Activated CD4-positive, alpha-beta T cell treated with anti-CD3 and anti-CD28 coated beads for 36 hours (primary cell): ENCODE data around the gene NTF4. TPM values are rescaled to one million over a fixed set of nuclear protein-coding genes. Genes with fewer than 3 reads are reported as not detected.
"Not testable (repeated sequence)": the region's sequence is repeated elsewhere in the genome, so short reads cannot be mapped to it uniquely, and the experiment has no call there.

Source experiments
- ATAC-seq: fragments of 200-7000 bp; cut with Tn5 transposase; one replicate; pipeline ENCODE4 v1.10.0; 2021; ENCODE audit warnings: mild to moderate bottlenecking, moderate library complexity
- CTCF ChIA-PET: fragments of 350-600 bp; sonication (Branson Sonifier 250); formaldehyde crosslinking; loops from one replicate; lab custom pipeline; 2021; ENCODE audit warnings: antibody characterized with exemption; lab: Charles Lee
- POLR2A ChIA-PET: fragments of 350-600 bp; sonication (Branson Sonifier 250); formaldehyde crosslinking; loops from one replicate; lab custom pipeline; 2021; ENCODE audit warnings: antibody characterized with exemption, inconsistent platforms; lab: Charles Lee
- DNase-seq: peaks from one replicate; pipeline ENCODE4 v3.0.0-alpha.2; 2020
- H3K27ac Mint-ChIP-seq: one replicate; pipeline ENCODE4 v1.8.0; 2021; ENCODE audit warnings: mixed read lengths
- H3K27me3 Mint-ChIP-seq: one replicate; pipeline ENCODE4 v1.8.0; 2021; ENCODE audit warnings: mixed read lengths
- H3K36me3 Mint-ChIP-seq: one replicate; pipeline ENCODE4 v1.8.0; 2021; ENCODE audit warnings: low read depth, mixed read lengths
- H3K4me1 Mint-ChIP-seq: one replicate; pipeline ENCODE4 v1.8.0; 2021; ENCODE audit warnings: mixed read lengths
- H3K4me3 Mint-ChIP-seq: one replicate; pipeline ENCODE4 v1.8.0; 2021; ENCODE audit warnings: mild to moderate bottlenecking, moderate library complexity, mixed read lengths
- H3K9me3 Mint-ChIP-seq: one replicate; pipeline ENCODE4 v1.8.0; 2021; ENCODE audit warnings: low read depth, mixed read lengths
- intact Hi-C, 2 experiments: fragments of 100-400 bp; cut with DNase I in 1 of 2; cut with micrococcal nuclease in 1 of 2; formaldehyde crosslinking; loops; one replicate each; pipeline versions ENCODE4 v1.14.2 to v1.15.1; 2022 to 2024; cut with DNase I, micrococcal nuclease
- total RNA-seq, 2 experiments: library from RNA; stranded (reverse); gene quantifications; one replicate each; pipeline ENCODE4 v1.2.3, GENCODE V29; 2021

The NTF4 gene
- total RNA-seq, 2 experiments from 2014 or later = not detected

GRCh38 chr19:49085868-49086232 lies 21.2 kb upstream of the NTF4 start:
- intact Hi-C loops = loop anchor here (1.0 to 5.0 kb wide), 14 partner anchors 28 to 1814 kb away; partner anchors contain the start of genes C19orf73 (in 2 of the 2), PPFIA3 (in 2 of the 2), ATF5 (in 1 of the 2) and FLT3LG (in 1 of the 2)
- ChIA-PET CTCF (interaction anchor here (0.6 to 4.0 kb wide), 3 partner anchors 13 to 60 kb away, joined by 3 to 26 read pairs (median 3); partner anchors contain the start of gene LIN7B), POLR2A (interaction anchor here (1.9 kb wide), 1 partner anchor 42 kb away, joined by 4 read pairs; no protein-coding TSS in a partner anchor)
- Mint-ChIP-seq H3K4me3 (peak overlapping the region; percentile 98), H3K27ac (peak overlapping the region; percentile 96), H3K27me3 (no peaks in the 10 kb centered on the region), H3K9me3 (no peaks in the 10 kb centered on the region), H3K4me1 (peaks cover 34% of the 10 kb centered on the region), H3K36me3 (peaks cover 40% of the 10 kb centered on the region)
- ATAC-seq (no peak), DNase-seq (no peak)

DNA sequence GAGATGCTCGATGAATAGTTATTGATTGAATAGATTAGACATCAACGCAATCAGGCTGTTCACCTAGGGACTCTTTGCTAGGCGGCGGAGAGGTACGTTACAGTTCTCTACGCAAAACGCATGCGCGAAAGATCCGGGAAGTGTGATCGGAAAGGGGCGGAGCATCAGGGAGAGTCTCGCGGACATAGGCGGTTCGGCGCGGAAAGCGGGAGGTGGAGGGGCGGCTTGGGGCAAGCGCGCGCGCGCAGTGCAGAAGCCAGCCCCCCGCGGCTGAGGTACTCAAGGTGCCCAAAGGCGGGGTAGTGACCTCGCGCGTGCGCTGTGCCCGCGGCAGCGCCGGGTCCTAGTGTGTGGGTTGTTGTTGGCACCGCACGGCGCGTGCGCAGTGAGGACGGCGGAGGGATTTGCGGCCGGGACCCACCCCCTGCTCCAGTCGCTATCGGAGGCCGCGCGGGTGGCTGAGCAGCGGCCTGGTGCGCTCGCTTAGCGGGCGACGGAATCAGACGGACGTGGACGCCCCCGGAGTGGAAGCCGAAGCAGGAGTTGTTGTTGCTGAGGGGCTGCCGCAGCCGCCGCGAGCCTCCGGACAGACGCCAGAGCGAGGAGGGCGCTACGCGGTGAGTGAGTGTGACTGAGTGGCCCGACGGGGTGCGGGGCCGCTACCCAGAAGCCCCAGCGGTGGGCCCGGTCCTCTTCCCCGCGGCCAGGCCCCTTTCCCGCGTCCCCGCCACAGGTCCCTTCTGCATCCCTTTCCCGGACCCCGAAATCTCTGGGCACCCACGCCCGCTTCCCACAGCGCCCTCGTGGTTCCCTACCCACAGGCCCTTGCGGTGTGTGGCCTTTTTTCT lies 20.6 kb upstream of the NTF4 start, which contains the start of gene SNRNP70:
Gene SNRNP70 (plus strand): TSS at position 432 of the 848 bp plus-strand sequence. CDS start 964 bp downstream, outside the sequence.
- peaks cover 31% of the 10 kb centered on the region for H3K4me1 Mint-ChIP-seq
- POLR2A ChIA-PET = no interaction called here
- intact Hi-C loops = loop anchor here (1.0 to 5.0 kb wide), 14 partner anchors 29 to 1813 kb away; partner anchors contain the start of genes C19orf73 (in 2 of the 2), PPFIA3 (in 2 of the 2), ATF5 (in 1 of the 2) and FLT3LG (in 1 of the 2)
- peak; percentile 99 for ATAC-seq
- CTCF ChIA-PET = interaction anchor here (0.6 to 4.0 kb wide), 2 partner anchors 13 to 61 kb away, joined by 3 to 26 read pairs; no protein-coding TSS in a partner anchor
- H3K27ac Mint-ChIP-seq = peak within 1 kb of the TSS; percentile 96
- peaks cover 35% of the 10 kb centered on the region for H3K36me3 Mint-ChIP-seq
- no peaks in the 10 kb centered on the region for H3K9me3 Mint-ChIP-seq
- peak within 1 kb of the TSS; percentile 98 for H3K4me3 Mint-ChIP-seq
- H3K27me3 Mint-ChIP-seq = peaks cover 2% of the 10 kb centered on the region
- peak; percentile 99 for DNase-seq

DNA sequence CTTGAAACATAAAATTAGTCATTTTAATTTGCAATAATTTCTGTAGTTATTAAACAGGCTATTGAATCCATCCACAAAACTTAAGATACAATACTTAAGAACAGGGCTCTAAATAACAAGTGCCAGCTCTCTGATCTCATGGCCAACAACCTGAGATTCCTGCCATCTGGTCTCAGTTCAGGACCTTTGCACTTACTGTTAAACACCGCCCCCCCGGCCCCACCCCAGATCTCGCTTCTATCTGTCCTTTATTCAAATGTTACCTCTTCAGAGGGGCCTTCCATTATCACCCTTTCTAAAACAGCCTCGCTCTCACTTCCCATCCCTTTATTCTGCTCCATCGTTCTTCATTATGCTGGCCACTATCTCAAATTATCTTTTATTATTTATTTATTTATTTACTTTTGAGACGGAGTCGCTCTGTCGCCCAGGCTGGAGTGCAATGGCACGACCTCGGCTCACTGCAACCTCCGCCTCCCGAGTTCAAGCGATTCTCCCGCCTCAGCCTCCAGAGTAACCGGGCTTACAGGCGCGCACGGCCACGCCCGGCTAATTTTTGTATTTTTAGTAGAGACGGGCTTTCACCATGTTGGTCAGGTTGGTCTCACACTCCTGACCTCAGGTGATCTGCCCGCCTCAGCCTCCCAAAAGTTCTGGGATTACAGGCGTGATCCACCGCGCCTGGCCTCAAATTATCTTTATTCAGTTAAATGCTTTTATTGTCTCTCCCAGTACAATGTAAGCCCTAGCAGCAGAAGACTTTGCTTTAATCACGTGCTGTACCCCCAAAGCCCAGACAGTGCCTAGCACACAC lies 19.8 kb upstream of the NTF4 start:
- H3K9me3 Mint-ChIP-seq = no peaks in the 10 kb centered on the region
- peak overlapping the region; percentile 98 for H3K4me3 Mint-ChIP-seq
- no peak for DNase-seq
- peaks cover 2% of the 10 kb centered on the region for H3K27me3 Mint-ChIP-seq
- peaks cover 28% of the 10 kb centered on the region for H3K36me3 Mint-ChIP-seq
- ChIA-PET CTCF (interaction anchor here (0.9 kb wide), 1 partner anchor 289 kb away, joined by 3 read pairs; no protein-coding TSS in a partner anchor), POLR2A (no interaction called here)
- H3K4me1 Mint-ChIP-seq = peaks cover 31% of the 10 kb centered on the region
- intact Hi-C loops = loop anchor here (1.0 to 5.0 kb wide), 14 partner anchors 30 to 1812 kb away; partner anchors contain the start of genes C19orf73 (in 2 of the 2), PPFIA3 (in 2 of the 2), ATF5 (in 1 of the 2) and FLT3LG (in 1 of the 2)
- H3K27ac Mint-ChIP-seq = peak overlapping the region; percentile 96
- no peak for ATAC-seq

GRCh38 chr19:49081273-49081672 lies 16.7 kb upstream of the NTF4 start:
- H3K27ac Mint-ChIP-seq = no peak overlapping the region
- ChIA-PET CTCF (interaction anchor here (1.3 kb wide), 1 partner anchor 17 kb away, joined by 4 read pairs; no protein-coding TSS in a partner anchor), POLR2A (no interaction called here)

GRCh38 chr19:49080392-49080791 lies 15.8 kb upstream of the NTF4 start:
- H3K4me1 Mint-ChIP-seq = peaks cover 7% of the 10 kb centered on the region
- no peaks in the 10 kb centered on the region for H3K36me3 Mint-ChIP-seq
- POLR2A ChIA-PET = no interaction called here
- ATAC-seq (no peak), DNase-seq (no peak)
- no peak overlapping the region for H3K27ac Mint-ChIP-seq
- no peaks in the 10 kb centered on the region for H3K9me3 Mint-ChIP-seq
- peaks cover 7% of the 10 kb centered on the region for H3K27me3 Mint-ChIP-seq
- CTCF ChIA-PET = interaction anchor here (0.6 kb wide), 2 partner anchors 16 to 83 kb away, joined by 3 to 4 read pairs; no protein-coding TSS in a partner anchor
- H3K4me3 Mint-ChIP-seq = no peak overlapping the region
- intact Hi-C loops = no loop called here

More at GRCh38 chr19:49081273-49081672, 16.7 kb upstream of the NTF4 start:
- H3K9me3 Mint-ChIP-seq = no peaks in the 10 kb centered on the region
- DNase-seq (no peak), ATAC-seq (no peak)
- intact Hi-C loops = no loop called here
- H3K4me3 Mint-ChIP-seq = no peak overlapping the region
- H3K27me3 Mint-ChIP-seq = peaks cover 4% of the 10 kb centered on the region
- peaks cover 6% of the 10 kb centered on the region for H3K36me3 Mint-ChIP-seq
- H3K4me1 Mint-ChIP-seq = peaks cover 10% of the 10 kb centered on the region

DNA sequence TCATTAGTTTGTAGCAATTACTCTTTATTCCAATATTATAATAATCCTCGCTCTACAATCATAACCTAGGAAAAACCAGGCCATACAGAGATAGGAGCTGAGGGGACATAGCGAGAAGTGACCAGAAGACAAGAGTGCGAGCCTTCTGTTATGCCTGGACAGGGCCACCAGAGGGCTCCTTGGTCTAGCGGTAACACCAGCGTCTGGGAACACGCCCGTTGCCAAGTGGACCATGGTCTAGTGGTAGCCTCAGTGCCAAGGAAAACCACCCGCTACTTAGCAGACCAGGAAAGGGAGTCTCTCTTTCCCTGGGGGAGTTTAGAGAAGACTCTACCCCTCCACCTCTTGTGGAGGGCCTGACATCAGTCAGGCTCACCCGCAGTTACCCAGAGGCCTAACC lies 10.3 kb upstream of the NTF4 start:
- H3K27me3 Mint-ChIP-seq = peaks cover 40% of the 10 kb centered on the region
- POLR2A ChIA-PET, H3K4me1 Mint-ChIP-seq, H3K9me3 Mint-ChIP-seq, H3K27ac Mint-ChIP-seq, H3K36me3 Mint-ChIP-seq, ATAC-seq, H3K4me3 Mint-ChIP-seq: not testable (repeated sequence)
- CTCF ChIA-PET = interaction anchor here (0.7 to 1.4 kb wide), 3 partner anchors 14 to 23 kb away, joined by 3 to 5 read pairs (median 3); partner anchors contain the start of gene CGB7
- intact Hi-C loops = loop anchor here in 1 of 2 experiments (1.0 to 2.0 kb wide), 2 partner anchors 28 to 72 kb away; no protein-coding TSS in a partner anchor
- DNase-seq = peak; percentile 52

- Mint-ChIP-seq H3K4me3 (no peak overlapping the region), H3K9me3 (no peaks in the 10 kb centered on the region), H3K36me3 (no peaks in the 10 kb centered on the region), H3K4me1 (peaks cover 7% of the 10 kb centered on the region), H3K27me3 (peaks cover 50% of the 10 kb centered on the region), H3K27ac (no peak overlapping the region)
- intact Hi-C loops = loop anchor here in 1 of 2 experiments (2.0 kb wide), 1 partner anchor 73 kb away; no protein-coding TSS in a partner anchor
- CTCF ChIA-PET = interaction anchor here (0.6 to 1.4 kb wide), 4 partner anchors 9 to 103 kb away, joined by 3 to 4 read pairs (median 3); no protein-coding TSS in a partner anchor
- POLR2A ChIA-PET = no interaction called here
- ATAC-seq (no peak), DNase-seq (peak; percentile 49)
Measured at GRCh38 chr19:49073514-49074378, 9.1 kb upstream of the NTF4 start.

GRCh38 chr19:49071860-49072547 lies 7.4 kb upstream of the NTF4 start:
- ATAC-seq (no peak), DNase-seq (peak; percentile 49)
- Mint-ChIP-seq H3K4me3 (no peak overlapping the region), H3K27me3 (peaks cover 58% of the 10 kb centered on the region), H3K4me1 (peaks cover 7% of the 10 kb centered on the region), H3K36me3 (no peaks in the 10 kb centered on the region), H3K27ac (no peak overlapping the region), H3K9me3 (no peaks in the 10 kb centered on the region)
- intact Hi-C loops = no loop called here
- POLR2A ChIA-PET = no interaction called here
- CTCF ChIA-PET = no interaction called here

GRCh38 chr19:49070416-49070815 lies 5.8 kb upstream of the NTF4 start:
- POLR2A ChIA-PET = no interaction called here
- peaks cover 67% of the 10 kb centered on the region for H3K27me3 Mint-ChIP-seq
- CTCF ChIA-PET = interaction anchor here (0.9 to 1.7 kb wide), 3 partner anchors 10 to 73 kb away, joined by 3 to 8 read pairs (median 5); no protein-coding TSS in a partner anchor
- H3K4me3 Mint-ChIP-seq = no peak overlapping the region
- no peak overlapping the region for H3K27ac Mint-ChIP-seq
- intact Hi-C loops = no loop called here
- ATAC-seq (no peak), DNase-seq (no peak)
- H3K36me3 Mint-ChIP-seq = no peaks in the 10 kb centered on the region
- H3K4me1 Mint-ChIP-seq = peaks cover 7% of the 10 kb centered on the region
- H3K9me3 Mint-ChIP-seq = no peaks in the 10 kb centered on the region
